Erythroblast (primary cell): Measurements from ENCODE around the gene PEF1.

Experiments
- GATA1 ChIP-seq: IDR thresholded peaks from 2 replicates; pipeline ENCODE4 v1.6.1; 2011; ENCODE audit warnings: low read depth, mild to moderate bottlenecking, control low read depth, low read length, moderate library complexity
- POLR2A ChIP-seq: IDR thresholded peaks from 2 replicates; pipeline ENCODE4 v1.6.1; 2011; ENCODE audit warnings: mild to moderate bottlenecking, low read length

- no peak for TF ChIP-seq POLR2A
- no peak for TF ChIP-seq GATA1
Measured at GRCh38 chr1:31672986-31673385, 28.3 kb upstream of the PEF1 start.
